ENCODE results near the gene GRIK4.

The GRIK4 gene

DNA sequence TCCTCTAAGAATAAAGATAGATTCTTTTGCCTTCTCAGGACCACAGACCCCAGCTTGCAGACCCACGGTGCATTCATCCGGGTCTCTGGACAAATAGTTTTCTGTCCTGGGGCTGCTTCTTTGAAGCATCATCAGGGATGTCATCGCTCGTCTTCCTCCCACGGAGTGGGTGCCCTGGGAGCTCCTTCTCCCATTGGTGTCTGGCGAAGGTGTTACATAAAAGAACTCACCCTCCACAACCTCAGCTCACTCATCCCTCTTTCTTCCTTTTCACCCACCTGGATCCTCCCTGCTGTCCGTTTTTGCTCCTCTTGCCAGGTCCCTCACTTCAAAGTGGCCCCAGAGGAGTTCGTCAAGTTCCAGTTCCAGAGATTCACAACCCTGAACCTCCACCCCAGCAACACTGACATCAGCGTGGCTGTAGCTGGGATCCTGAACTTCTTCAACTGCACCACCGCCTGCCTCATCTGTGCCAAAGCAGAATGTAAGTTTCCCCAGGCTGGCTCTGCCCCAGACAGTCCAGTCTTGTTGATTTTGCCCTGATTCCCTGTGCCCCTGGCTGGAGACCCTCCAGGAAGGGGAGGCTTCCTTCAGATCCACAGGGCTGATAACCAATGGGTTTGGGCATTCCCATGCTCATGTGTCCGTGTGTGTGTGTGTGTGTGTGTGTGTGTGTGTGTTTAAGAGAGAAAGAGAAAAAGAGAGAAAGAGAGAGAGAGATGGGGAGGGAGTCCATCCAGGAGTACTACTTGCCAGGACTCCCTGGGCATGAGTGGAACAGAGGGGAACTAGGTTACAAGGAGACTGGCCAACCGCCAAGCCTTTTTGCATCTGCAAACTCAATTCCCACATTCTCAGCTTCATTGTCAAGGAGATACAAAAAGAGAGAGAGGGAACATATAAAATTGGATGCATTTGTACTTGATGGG lies 308.2 kb downstream of the GRIK4 start:
- no peak for DNase-seq

GRCh38 chr11:120823159-120823558 lies 311.6 kb downstream of the GRIK4 start:
- DNase-seq = no peak

- DNase-seq = no peak
Observed at GRCh38 chr11:120824242-120824641, 312.7 kb downstream of the GRIK4 start.

GRCh38 chr11:120827198-120827597 lies 315.6 kb downstream of the GRIK4 start:
- no peak for DNase-seq

GRCh38 chr11:120827820-120828219 lies 316.3 kb downstream of the GRIK4 start:
- no peak for DNase-seq

DNA sequence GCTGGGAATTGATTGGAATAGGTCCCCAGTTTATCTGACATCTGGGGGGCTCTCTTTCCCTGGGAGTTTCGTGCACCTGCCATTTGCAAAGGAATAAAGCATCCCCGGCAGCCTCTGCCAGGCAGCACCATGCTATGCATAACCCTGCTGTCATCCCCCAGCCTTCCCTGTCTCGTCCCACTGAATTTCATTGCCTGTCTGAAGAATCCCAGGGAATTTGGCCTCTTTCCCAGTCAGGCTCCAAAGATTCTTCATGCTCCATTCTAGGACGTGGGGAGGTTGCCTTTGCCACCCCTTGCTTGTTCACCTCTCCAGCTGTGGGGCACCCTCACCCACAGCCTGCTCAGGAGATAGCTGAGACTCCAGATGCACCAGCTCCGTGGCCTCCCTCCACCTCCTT lies 317.3 kb downstream of the GRIK4 start:
- no peak for DNase-seq

DNA sequence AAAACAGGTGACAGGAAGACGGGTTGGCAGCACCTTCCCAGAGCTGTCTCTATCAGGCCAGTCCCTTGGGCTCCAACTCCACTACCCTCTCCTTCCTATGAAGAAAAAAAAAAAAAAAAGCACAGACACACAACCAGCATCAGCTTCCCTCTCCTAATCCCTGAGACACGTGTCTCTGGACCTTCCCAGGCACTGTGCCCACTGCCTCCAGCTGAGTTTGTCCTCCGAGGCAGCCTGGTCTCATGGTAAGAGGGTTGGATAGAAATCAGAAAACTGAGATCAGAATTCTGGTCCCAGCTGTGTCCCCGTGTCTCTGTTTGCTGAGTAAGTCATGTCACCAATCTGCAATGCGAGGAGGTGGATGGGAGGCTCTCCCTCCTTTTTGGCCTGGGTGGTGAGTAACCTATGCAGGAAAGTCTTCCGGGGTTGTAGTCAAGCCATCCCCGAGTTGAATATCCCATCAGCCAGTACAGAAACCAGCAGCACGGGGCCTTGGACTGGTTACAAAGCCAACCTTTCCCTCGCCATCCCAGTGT lies 318.6 kb downstream of the GRIK4 start:
- DNase-seq = no peak

- DNase-seq = no peak
Observed at GRCh38 chr11:120832481-120833238, 321.1 kb downstream of the GRIK4 start.

DNA sequence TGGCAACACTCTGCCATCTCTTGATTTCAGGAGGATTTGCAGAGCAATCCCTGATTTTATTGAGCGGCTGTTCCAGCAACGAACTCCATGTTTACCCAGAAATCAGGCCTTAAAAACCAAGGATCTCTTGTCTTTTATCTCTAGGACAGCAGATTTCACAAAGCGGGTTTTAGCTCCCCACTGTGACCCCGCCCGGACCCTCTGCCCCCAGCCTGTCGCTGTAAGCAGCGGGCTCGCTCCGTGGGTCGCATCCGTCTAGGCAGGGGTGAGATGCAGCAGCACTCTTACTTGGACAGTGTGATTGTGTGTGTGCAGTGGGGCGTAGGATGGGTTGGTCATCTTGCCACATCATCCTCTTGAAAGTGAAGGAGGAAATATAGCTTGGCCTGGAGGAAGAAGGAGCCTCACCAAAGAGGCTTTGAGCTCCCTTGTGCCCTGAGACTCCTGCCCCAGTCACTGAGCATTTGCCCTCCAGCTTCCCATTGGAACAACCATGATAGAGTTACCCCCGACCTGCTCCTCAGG lies 323.2 kb downstream of the GRIK4 start:
- DNase-seq = no peak

GRCh38 chr11:120835601-120836228 lies 324.2 kb downstream of the GRIK4 start:
- DNase-seq = no peak

GRCh38 chr11:120837696-120838095 lies 326.1 kb downstream of the GRIK4 start:
- no peak for DNase-seq

- no peak for DNase-seq
Observed at GRCh38 chr11:120839201-120839600, 327.7 kb downstream of the GRIK4 start.

GRCh38 chr11:120839846-120840402 lies 328.4 kb downstream of the GRIK4 start:
- no peak for DNase-seq

DNA sequence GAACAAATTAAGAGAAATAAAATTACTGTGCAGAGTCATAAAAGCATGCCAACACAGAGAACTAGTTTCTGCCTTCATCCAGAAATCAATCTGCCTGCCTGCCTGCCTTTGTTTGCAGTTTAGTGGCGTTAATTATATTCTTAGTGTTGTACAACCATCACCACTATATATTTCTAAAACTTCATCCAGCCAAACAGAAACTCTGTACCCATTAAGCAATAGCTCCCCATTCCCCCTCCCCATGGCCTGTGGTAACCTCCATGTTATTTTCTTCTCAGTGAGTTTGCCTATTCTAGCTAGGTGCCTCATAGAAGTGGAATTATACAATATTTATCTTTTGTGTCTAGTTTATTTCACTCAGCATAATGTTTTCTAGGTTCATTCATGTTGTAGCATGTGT lies 329.1 kb downstream of the GRIK4 start:
- DNase-seq = no peak

DNA sequence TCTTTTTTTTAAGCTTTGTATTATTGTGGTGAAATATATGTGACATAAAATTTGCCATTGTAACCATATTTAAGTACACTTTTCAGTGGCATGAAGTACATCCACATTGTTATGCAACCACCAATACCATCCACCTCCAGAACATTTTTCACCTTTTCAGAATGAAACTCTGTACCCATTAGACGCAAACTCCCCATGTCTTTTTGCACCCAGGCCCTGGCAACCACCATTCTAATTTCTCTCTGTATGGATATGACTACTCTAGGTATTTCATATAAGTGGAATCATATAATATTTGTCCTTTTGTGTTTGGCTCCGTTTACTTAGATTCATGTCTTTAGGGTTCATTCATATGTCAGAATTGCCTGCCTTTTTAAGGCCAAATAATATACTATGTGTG lies 329.5 kb downstream of the GRIK4 start:
- no peak for DNase-seq

DNA sequence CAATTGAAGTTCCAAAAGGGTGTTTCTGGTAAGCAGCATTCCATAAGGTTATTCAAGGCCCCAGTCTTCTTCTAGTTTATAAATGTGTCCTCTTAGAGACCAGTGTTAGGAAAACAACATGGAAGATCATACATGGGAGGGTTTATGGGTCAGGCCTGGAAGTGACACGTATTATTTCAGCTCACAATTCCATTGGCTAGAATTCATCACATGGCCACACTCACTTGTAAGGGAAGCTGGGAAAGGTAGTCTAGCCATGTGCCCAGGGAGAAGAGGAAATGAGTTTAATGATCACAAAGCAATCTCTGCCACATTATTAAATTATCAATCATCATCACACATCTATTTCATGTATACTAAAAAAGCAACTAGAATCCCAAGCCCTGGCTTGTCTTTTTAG lies 330.6 kb downstream of the GRIK4 start:
- no peak for DNase-seq

GRCh38 chr11:120853435-120853834 lies 341.9 kb downstream of the GRIK4 start:
- DNase-seq = no peak

DNA sequence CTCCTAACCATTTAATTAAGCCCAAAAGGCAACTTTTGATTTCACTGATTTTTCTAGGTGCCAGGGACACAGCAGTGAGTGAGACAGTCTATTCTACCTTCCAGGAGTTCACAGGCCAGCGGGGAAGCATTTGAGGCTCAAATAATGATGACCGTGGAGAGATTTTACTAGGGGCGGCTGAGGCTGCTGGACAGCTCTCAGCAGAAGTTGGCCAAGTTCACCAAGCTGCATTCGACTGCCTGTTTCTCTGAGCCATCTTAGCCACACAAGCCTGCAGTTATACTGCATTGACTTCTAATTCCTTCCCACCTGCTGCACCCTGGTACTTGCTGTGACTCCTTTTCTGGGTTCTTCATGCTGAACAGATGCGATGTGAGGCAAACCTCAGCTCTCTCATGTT lies 343.4 kb downstream of the GRIK4 start:
- no peak for DNase-seq

DNA sequence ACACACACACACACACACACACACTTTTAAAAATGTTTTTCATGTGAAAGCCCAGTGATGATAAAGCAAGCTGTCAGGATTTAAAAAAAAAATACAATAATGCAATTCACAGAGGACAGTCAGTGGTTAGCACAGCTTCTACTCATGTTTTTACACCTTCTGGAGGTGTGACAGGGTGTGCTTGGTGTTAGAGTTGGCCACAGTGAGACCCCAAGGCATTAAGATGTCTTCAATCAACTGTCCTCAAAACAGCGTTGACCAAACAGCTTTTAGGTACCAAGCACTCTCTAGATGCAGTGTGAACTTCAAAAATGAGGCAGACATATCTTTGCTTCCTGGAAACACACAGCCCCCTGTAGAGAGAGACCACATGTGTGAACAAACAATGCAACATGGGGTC lies 346.0 kb downstream of the GRIK4 start:
- no peak for DNase-seq

DNA sequence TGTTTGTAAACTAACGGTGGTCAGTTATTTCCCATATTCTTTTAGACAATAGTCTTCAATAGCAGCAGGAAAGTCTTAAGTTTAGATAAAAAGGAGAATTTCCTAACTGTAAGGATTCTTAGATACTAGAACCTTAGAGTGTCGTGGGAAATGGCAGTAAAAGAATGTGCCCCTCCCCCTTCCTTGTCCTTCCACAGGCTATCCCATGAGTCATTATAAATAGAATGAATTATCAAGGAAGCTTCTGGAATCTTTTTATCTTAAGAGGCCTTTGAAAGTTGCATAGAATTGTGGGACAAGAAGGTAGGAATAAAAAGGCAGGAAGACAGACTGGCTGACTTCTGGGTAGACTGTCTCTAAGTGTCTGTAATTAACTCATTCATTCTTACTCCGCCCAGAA lies 347.2 kb downstream of the GRIK4 start:
- DNase-seq = no peak

GRCh38 chr11:120859552-120860295 lies 348.2 kb downstream of the GRIK4 start:
- DNase-seq = no peak

- DNase-seq = no peak
Observed at GRCh38 chr11:120863359-120863758, 351.8 kb downstream of the GRIK4 start.

All from SW 1271 (cell line).